Glomerular visceral epithelial cell (primary cell): Measurements from ENCODE around the gene TMPRSS4.
A peak's percentile ranks its signal among the peaks of the same experiment; 100 is the strongest.

Experiments used
- DNase-seq: peaks from one replicate; pipeline ENCODE4 v3.0.0-alpha.2; 2016; ENCODE audit errors: extremely low spot score

TMPRSS4 gene

DNA sequence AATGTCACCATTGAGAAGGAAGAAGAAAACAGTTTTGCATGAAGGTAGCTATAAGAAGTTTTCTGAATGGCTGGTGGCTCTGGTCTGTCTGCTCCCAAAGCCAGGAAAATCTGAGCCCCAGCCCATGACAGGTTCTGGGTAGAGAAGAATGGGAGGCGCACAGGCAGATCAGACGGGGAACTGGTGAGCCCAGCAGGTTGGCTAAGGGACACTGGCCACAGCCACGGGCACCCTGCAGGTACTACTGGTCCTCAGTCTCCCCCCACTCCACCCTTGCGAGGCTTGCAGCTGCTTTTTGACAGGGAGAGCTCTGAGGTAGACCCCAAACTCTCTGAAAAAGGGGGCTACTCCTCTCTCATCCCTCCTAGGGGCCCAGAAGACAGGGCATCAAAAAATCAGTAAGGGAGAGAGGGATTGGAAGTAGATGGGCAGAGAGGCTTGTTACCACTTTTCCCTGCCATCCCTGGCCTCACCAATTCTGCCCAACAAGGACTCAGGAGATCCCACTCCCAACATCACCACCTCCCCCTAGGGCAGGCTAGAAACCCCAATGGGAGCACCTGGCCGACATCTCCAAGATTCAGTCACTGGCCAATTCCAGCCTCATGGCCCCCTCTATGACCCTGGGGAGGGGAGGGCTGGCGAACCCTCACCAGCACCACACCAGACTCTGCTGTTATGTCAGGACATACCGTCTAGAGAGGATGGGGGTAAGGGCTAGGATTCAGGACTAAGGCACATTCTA is 58.3 kb downstream of the TMPRSS4 start:
- no peak for DNase-seq

GRCh38 chr11:118135796-118136165 is 58.9 kb downstream of the TMPRSS4 start:
- DNase-seq: no peak

DNA sequence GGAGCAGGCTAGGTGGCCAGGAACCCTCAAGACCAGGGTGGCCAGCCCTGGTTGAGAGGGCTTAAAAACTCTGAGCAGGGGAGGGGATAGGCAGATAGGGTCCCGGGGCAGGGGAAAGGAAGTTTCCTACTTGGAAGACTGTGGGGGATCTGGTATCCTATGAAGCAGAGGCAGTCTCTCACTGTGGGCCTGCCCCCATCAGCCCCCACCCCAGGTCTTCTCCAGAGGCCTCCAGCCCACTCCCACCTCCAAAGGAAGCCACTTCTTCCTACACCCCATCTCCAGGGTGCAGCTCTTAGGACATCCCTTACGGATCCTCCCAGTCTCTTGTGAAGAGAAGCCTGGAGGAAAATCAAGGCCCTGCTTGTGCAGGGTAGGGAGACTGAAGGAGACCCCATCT is 59.5 kb downstream of the TMPRSS4 start:
- DNase-seq: no peak

- DNase-seq: no peak
These were observed 59.9 kb downstream of the TMPRSS4 start for GRCh38 chr11:118136801-118137200.

- DNase-seq: no peak
These were observed 62.1 kb downstream of the TMPRSS4 start for GRCh38 chr11:118138839-118139420.

DNA sequence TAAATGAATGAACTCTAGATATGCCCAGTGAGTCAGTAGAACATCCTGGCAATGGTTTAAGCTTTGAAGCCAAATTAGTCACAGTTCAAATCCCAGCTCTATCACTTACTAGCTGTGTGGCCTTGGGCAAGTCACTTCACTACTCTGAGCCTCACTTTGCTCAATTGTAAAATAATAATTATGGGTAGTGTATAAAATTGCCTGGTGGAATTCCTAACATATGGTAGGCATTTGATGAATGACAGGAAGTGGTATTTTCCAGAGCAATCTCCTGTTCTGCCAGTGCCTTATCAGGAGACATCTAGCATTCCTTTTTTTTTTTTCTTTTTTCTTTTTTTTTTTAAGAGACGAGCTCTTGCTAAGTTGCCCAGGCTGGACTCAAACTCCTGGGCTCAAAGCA is 62.7 kb downstream of the TMPRSS4 start:
- DNase-seq: no peak

GRCh38 chr11:118142081-118142480 is 65.2 kb downstream of the TMPRSS4 start:
- DNase-seq: peak; percentile 15

DNA sequence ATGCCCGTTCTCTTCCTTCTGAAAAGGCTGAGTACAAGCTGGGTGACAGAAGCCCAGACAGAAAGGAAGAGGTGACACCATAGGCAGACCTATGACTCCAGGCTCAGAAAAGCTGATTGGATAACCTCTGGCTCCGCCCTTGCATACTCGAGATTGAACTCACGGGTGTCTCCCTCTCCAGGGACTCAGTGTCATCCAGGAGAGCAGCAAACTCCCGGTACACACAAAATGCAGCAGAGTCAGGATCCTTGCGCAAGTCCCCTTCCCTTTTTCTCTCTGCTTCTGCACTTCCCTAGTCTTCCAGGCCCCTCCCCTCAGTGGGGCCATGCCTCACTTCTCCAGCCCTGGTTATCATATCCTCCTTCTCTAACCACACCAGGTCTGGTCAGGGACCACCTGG is 65.9 kb downstream of the TMPRSS4 start:
- no peak for DNase-seq

- DNase-seq: no peak
These were observed 66.8 kb downstream of the TMPRSS4 start for GRCh38 chr11:118143661-118144185.

- no peak for DNase-seq
These were observed 67.7 kb downstream of the TMPRSS4 start for GRCh38 chr11:118144301-118145268.

GRCh38 chr11:118145285-118146227 is 68.7 kb downstream of the TMPRSS4 start:
- DNase-seq: peak; percentile 78

GRCh38 chr11:118146554-118146953 is 69.7 kb downstream of the TMPRSS4 start:
- no peak for DNase-seq

DNA sequence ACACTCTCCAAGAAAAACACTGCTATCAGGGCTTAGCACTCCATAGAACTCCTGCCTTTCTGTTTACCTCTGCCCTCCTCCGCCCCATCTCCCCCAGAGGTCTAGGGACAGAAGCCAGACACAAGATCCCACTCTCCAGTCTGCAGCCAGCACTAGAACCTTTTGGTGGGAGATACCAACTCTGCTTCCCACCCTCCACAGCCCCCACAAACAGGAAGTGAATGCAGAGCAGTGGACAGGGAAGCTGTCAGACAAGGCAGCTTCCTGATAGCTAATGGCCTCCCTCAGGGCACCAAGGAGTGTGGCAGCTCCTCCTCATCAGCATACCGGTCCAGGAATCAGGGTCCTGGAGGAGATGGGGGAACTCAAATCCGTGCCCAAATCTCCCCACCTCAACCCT is 70.6 kb downstream of the TMPRSS4 start:
- DNase-seq: no peak

DNA sequence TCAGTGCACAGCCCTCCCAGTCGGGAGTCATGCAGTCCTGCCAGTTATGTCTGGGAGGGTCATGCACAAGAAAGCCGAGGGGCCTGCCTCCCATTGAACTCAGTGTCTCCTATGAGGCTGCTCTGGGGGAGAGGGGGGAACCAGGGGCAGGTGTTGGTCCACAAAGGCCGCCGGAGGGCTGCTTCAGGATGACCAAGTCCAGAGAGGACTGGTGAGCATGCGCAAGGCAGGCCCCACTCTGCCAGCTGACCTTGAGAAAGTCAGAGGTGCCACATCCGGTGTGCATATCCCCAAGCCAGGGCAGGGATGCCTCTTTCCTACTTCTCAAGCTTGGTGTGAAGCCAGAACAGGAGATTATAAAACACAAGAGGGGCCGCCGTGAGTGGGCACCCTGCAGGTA is 71.4 kb downstream of the TMPRSS4 start:
- DNase-seq: no peak

GRCh38 chr11:118148856-118149255 is 72.0 kb downstream of the TMPRSS4 start:
- no peak for DNase-seq

DNA sequence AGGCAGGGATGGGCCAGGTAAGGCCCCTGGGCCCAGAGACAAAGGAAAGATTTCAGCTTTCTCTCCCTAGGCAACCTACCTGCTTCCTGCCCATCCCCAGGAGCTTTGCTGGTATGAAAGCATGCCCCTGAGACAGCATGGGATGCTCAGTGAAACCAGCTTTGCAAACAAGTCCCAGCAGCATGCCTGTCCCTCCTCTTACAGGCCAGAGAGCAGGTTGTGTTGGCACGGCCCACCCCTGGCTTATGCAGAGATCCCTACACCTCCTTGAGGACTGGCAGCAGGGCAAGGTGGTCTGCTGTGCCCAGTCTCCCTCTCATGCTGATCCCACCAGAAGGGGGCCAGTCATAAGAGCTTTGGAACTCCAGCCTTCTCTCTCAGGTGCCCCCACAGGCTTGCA is 72.6 kb downstream of the TMPRSS4 start:
- no peak for DNase-seq

DNA sequence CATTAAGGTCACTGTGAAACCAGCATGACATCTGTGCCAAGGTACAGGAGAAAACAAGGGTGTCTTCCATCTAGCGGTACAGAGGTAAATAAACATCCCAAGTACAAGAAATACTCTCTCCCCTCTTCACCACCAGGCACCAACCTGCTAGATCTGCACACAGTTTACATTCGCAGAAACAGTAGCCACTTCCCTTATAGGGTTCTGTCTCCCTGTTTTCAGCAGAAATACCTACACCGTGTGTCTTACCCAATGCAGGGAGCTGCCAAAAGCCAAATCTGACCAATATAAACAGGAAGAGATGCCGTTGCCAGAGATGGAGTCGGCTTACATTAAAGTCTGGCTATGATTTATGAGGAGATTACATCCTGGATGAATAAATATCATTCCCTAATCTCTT is 74.6 kb downstream of the TMPRSS4 start:
- DNase-seq: no peak

DNA sequence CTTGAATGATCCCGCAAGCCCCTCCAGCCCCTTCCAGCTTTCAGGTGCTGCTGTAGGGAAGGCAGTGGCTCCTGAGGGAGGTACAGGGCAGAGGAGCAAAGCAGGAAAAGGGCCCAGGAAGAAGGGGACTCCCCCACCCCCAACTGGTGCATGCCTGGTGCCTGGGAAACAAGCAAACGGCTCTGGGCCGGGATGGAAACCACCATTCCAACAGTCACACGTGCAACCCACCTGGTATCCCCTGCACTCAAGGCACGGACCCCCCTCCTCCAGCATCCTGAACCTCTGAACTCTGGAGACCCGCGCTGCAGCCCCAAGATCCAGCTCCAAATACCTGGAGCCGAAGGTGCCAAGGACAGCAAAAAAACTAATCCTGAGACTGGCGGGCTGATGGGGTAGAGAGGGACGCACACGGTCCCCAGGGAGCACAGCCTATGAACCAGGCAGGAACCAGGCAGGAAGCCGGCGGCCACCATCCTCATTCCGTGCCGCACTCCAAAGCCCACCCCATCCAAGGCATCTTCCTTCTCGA is 75.2 kb downstream of the TMPRSS4 start:
- DNase-seq: no peak

DNA sequence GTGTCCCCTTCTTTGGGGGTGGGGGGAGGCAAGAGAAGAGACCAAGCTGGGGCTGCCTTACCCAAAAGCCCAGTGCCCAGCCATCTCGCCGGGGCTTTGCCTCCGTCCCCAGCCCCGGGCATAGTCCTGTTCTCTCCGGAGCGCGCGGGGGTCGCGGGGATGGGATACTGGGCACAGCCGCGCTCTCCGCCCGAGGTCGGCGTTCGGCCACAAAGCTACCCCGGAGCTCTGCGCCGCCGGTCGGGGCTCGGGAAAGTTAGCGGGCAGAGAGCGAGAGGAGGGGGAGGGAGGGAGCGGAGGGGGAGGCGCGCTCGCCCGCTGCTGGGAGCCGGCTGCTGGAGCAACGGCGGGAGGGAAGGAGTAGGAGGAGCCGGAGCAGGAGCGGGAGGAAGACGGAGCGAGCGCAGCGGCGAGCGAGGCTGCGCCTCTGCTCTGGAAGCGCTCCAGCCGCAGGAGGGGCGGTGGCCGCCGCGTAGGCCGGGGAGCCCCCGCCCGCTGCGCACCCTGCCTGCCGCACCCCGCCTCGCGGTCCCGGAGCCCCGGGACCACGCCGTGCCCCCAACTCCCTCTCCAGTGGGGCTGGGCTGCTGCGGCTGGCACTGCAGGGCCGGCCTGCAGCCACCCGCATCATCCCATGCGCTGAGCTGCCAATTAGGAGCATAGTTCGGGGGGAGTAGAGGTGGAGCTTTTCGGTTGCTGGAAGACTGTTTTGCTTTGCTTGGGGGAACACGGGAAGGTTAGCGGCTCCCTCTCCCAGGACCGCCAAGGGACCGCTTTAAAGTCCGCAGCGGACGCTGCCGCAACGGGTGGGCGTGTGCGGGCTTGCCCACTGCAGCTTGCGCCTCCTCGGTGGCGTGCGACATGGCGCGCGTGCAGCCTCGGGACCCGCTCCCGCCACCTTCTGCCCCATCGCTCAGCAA is 75.9 kb downstream of the TMPRSS4 start, which contains the start of gene SCN4B:
Gene SCN4B (minus strand): TSS at position 272 of the 920 bp plus-strand sequence. CDS start 150 bp downstream, at position 122.
- DNase-seq: peak; percentile 54

- DNase-seq: no peak
These were observed 76.6 kb downstream of the TMPRSS4 start for GRCh38 chr11:118153516-118153915.
